Hepatocyte (in vitro differentiated cells): ENCODE results near the gene DCAF17. TPM values are rescaled to one million over a fixed set of nuclear protein-coding genes. Genes with fewer than 3 reads are reported as not detected.
"Not testable (repeated sequence)": the region's sequence is repeated elsewhere in the genome, so short reads cannot be mapped to it uniquely, and the experiment has no call there.

Experiments
- DNase-seq: peaks from one replicate; pipeline ENCODE4 v3.0.0-alpha.2; 2016; ENCODE audit warnings: low spot score
- H2AFZ ChIP-seq: fragments of 200-600 bp; sonication (generic); 2 replicates; pipeline ENCODE4 v1.6.0; 2016; ENCODE audit warnings: antibody characterized with exemption, mild to moderate bottlenecking
- H3K27ac ChIP-seq: fragments of 200-600 bp; sonication (generic); 2 replicates; pipeline ENCODE4 v1.5.1; 2016; ENCODE audit warnings: mild to moderate bottlenecking
- H3K27me3 ChIP-seq: fragments of 200-600 bp; sonication (generic); 2 replicates; pipeline ENCODE4 v1.6.1; 2016
- H3K36me3 ChIP-seq: fragments of 200-600 bp; sonication (generic); replicated peaks from 2 replicates; pipeline ENCODE4 v1.5.1; 2016; ENCODE audit warnings: low read depth; ENCODE audit not compliant: insufficient read depth
- H3K4me1 ChIP-seq: fragments of 200-600 bp; sonication (generic); 2 replicates; pipeline ENCODE4 v1.5.1; 2016; ENCODE audit warnings: mild to moderate bottlenecking, moderate library complexity; ENCODE audit not compliant: insufficient read depth
- H3K4me2 ChIP-seq: fragments of 200-600 bp; sonication (generic); 2 replicates; pipeline ENCODE4 v1.6.0; 2016
- H3K4me3 ChIP-seq: fragments of 200-600 bp; sonication (generic); 2 replicates; pipeline ENCODE4 v1.5.1; 2016; ENCODE audit warnings: mild to moderate bottlenecking
- H3K79me2 ChIP-seq: fragments of 200-600 bp; sonication (generic); 2 replicates; pipeline ENCODE4 v1.6.0; 2017; ENCODE audit warnings: mild to moderate bottlenecking
- H3K9me2 ChIP-seq: fragments of 200-600 bp; sonication (generic); replicated peaks from 2 replicates; pipeline ENCODE4 v1.6.0; 2017; ENCODE audit warnings: mild to moderate bottlenecking; ENCODE audit not compliant: insufficient read depth
- H3K9me3 ChIP-seq: fragments of 200-600 bp; sonication (generic); 2 replicates; pipeline ENCODE4 v1.5.1; 2016; ENCODE audit warnings: low read depth, mild to moderate bottlenecking
- H4K20me1 ChIP-seq: fragments of 200-600 bp; sonication (generic); 2 replicates; pipeline ENCODE4 v1.6.0; 2016; ENCODE audit warnings: mild to moderate bottlenecking; ENCODE audit not compliant: insufficient read depth, poor library complexity, severe bottlenecking
- EZH2 ChIP-seq: fragments of 200-600 bp; sonication (generic); IDR thresholded peaks from 2 replicates; pipeline ENCODE4 v1.6.1; 2016; ENCODE audit warnings: antibody characterized with exemption, mild to moderate bottlenecking, borderline replicate concordance
- EZH2phosphoT487 ChIP-seq: fragments of 200-600 bp; sonication (generic); IDR thresholded peaks from one replicate; pipeline ENCODE4 v1.6.1; 2018; ENCODE audit warnings: antibody characterized with exemption, mild to moderate bottlenecking, low read depth, moderate library complexity; ENCODE audit not compliant: unreplicated experiment, severe bottlenecking
- WGBS: methylation state at CpG from one replicate; pipeline ENCODE4 v1.1.6; 2016; ENCODE audit warnings: low lambda C conversion rate; ENCODE audit errors: missing lambda C conversion rate; 5-methylcytosine and 5-hydroxymethylcytosine counted together
- polyA plus RNA-seq: library from polyadenylated mRNA; unstranded; fragments of >200 nt; fragmentation: Nextera tagmentation; extraction: Ambion mirVana; gene quantifications from 2 replicates; pipeline ENCODE4 v1.2.1, GENCODE V29; 2016
- total RNA-seq: library from RNA; depleted of rRNA; stranded (reverse); fragments of >200 nt; gene quantifications from 2 replicates; pipeline ENCODE4 v1.2.3, GENCODE V29; 2014
- TF ChIP-seq, protein P1 (sequence below): fragments of 200-600 bp; sonication (generic); IDR thresholded peaks from 2 replicates; pipeline ENCODE4 v1.5.1; 2016; ENCODE audit warnings: antibody characterized with exemption, mild to moderate bottlenecking; ENCODE audit not compliant: poor library complexity

The DCAF17 gene
- total and polyA plus RNA-seq, 2 experiments from 2014 or later, result 2.7 to 12.0 TPM

GRCh38 chr2:171492664-171493063, 58.6 kb downstream of the DCAF17 start:
- Histone ChIP-seq H3K36me3 (no peaks in the 10 kb centered on the region), H3K27ac (no peak overlapping the region), H3K79me2 (no peaks in the 10 kb centered on the region), H2AFZ (no peak overlapping the region), H3K9me3 (no peaks in the 10 kb centered on the region), H3K4me1 (no peaks in the 10 kb centered on the region), H3K4me2 (no peak overlapping the region), H3K9me2 (no peaks in the 10 kb centered on the region), H3K27me3 (no peaks in the 10 kb centered on the region), H3K4me3 (no peak overlapping the region), H4K20me1 (no peaks in the 10 kb centered on the region)
- 85% methylated on average over 6 of the region's 6 CpGs for WGBS
- no peak for DNase-seq
- TF ChIP-seq, protein P1, sequence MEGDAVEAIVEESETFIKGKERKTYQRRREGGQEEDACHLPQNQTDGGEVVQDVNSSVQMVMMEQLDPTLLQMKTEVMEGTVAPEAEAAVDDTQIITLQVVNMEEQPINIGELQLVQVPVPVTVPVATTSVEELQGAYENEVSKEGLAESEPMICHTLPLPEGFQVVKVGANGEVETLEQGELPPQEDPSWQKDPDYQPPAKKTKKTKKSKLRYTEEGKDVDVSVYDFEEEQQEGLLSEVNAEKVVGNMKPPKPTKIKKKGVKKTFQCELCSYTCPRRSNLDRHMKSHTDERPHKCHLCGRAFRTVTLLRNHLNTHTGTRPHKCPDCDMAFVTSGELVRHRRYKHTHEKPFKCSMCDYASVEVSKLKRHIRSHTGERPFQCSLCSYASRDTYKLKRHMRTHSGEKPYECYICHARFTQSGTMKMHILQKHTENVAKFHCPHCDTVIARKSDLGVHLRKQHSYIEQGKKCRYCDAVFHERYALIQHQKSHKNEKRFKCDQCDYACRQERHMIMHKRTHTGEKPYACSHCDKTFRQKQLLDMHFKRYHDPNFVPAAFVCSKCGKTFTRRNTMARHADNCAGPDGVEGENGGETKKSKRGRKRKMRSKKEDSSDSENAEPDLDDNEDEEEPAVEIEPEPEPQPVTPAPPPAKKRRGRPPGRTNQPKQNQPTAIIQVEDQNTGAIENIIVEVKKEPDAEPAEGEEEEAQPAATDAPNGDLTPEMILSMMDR, result no peak
- TF ChIP-seq EZH2phosphoT487 (no peak), EZH2 (no peak)

DNA sequence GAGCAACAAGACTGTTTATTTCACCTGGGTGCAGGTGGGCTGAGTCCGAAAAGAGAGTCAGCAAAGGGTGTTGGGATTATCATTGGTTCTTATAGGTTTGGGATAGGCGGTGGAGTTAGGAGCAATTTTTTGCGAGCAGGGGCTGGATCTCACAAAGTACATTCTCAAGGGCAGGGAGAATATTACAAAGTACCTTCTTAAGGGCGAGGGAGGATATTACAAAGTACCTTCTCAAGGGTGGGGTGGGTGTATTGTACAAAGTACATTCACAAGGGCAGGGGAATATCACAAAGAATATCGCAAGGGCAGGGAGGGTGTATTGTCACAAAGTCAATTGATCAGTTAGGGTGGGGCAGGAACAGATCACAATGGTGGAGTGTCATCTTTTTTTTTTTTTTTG, 63.6 kb downstream of the DCAF17 start:
- H3K27me3 ChIP-seq, H3K27ac ChIP-seq, H3K9me2 ChIP-seq, H4K20me1 ChIP-seq, H3K4me1 ChIP-seq, H2AFZ ChIP-seq, DNase-seq, H3K79me2 ChIP-seq, H3K36me3 ChIP-seq, H3K4me2 ChIP-seq, H3K4me3 ChIP-seq, H3K9me3 ChIP-seq: not testable (repeated sequence)
- WGBS, result 94% methylated on average over 5 of the region's 5 CpGs

- 30% methylated on average over 2 of the region's 2 CpGs for WGBS
- Histone ChIP-seq H3K36me3 (no peaks in the 10 kb centered on the region), H3K79me2 (no peaks in the 10 kb centered on the region), H3K9me2 (no peaks in the 10 kb centered on the region), H2AFZ (no peak overlapping the region), H3K27ac (no peak overlapping the region), H3K9me3 (no peaks in the 10 kb centered on the region), H4K20me1 (no peaks in the 10 kb centered on the region), H3K4me2 (no peak overlapping the region), H3K4me1 (no peaks in the 10 kb centered on the region), H3K27me3 (no peaks in the 10 kb centered on the region), H3K4me3 (no peak overlapping the region)
- no peak for DNase-seq
- no peak for TF ChIP-seq EZH2
- TF ChIP-seq, protein P1, result no peak
- no peak for TF ChIP-seq EZH2phosphoT487
These were observed 71.3 kb downstream of the DCAF17 start for GRCh38 chr2:171505374-171505773.

- DNase-seq, result no peak
- Histone ChIP-seq H3K9me2 (no peaks in the 10 kb centered on the region), H3K27me3 (no peaks in the 10 kb centered on the region), H3K4me1 (no peaks in the 10 kb centered on the region), H3K36me3 (no peaks in the 10 kb centered on the region), H3K9me3 (no peaks in the 10 kb centered on the region), H3K27ac (no peak overlapping the region), H4K20me1 (no peaks in the 10 kb centered on the region), H3K79me2 (no peaks in the 10 kb centered on the region), H2AFZ (no peak overlapping the region), H3K4me3 (no peak overlapping the region), H3K4me2 (no peak overlapping the region)
- TF ChIP-seq, protein P1, result no peak
- TF ChIP-seq EZH2phosphoT487 (no peak), EZH2 (no peak)
- 84% methylated on average over 9 of the region's 9 CpGs for WGBS
These were observed 76.1 kb downstream of the DCAF17 start for GRCh38 chr2:171509945-171510731.
